Skeletal muscle cell (primary cell): ENCODE measurements around the gene TMTC2.

Experiments
- DNase-seq: peaks from one replicate; pipeline ENCODE4 v3.0.0-alpha.2; 2010; ENCODE audit warnings: low read depth
- H3K4me3 ChIP-seq: 2 replicates; pipeline ENCODE4 v1.5.1; 2011; ENCODE audit warnings: low read depth, mild to moderate bottlenecking, control low read depth, low read length, moderate library complexity

The TMTC2 gene

DNA sequence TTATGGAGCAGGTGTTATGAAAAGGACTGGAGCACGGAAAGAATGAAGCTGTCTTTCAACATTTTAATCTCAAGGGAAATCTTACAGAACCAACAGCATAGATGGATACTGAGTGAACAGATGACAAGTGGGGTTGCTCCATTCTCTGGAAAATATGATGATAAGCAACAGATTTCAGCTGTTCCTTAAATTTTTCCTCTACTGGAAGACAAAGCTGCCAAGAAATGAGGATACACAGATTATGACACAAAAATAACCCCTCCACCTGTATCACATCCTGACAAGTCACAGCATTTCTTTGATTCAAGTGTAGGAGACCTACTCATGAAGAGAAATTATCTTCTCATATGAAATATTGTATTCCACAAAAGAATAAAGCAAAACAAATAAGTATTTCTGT is 13.0 kb upstream of the TMTC2 start:
- DNase-seq = no peak
- no peak overlapping the region for H3K4me3 ChIP-seq

DNA sequence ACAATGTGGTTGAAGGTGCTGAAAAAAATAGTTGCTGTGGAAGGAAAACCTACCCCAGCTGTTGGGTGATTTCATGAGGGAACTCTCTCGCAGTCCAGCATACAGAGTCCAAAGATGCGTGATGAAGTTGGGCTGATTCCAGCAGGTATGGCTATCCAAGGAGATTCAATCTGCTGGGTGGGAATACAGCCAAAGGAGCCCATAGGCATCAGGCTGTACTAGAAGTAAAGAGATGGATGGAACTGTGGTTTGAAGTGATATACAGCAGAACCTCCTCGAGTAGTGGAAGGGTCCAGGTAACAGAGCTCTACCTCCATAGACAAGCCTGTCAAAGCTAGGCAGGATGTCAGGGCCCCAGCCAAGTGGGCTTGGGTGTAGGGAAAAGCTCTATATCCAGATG is 11.5 kb upstream of the TMTC2 start:
- no peak for DNase-seq
- no peak overlapping the region for H3K4me3 ChIP-seq

DNA sequence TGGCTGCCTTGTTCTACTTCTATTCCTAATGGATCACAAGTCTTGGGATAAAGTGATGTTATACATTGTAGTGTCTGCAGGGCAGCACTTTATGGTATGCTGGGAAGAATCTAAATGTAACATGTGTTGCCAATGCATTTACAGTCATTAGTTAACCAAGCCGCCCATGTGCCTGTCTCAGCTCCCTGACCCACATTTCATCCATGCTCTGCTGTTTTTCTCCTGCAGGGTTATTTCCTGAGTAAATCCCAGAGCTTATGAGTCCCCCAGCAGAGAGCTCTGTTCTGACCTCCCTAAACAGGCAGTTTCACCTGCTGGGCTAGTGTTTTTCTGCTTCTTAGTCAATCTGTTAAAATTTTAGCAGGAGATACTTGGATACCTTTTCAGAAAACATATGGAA is 4.4 kb upstream of the TMTC2 start:
- no peak for DNase-seq

DNA sequence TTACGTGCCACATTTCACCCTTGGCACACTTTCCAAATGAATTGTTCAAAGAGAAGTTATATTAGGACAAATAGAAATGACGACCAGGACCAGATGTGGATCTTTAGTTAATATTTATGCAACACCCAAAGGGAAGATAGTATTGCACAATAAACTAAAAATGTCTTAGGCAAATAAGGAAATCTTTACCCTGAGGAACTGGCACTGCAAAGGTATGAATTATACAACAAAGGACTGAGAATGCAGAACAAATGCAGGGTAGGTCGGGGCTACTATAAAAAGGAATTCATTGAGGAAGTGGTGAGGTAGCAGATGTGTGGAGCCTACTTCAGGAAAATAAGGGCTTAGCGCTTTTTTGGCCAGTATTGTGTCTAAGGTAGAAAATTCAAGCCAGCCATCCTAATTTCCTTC is 3.9 kb upstream of the TMTC2 start:
- no peak overlapping the region for H3K4me3 ChIP-seq
- DNase-seq = no peak

More for the DNA sequence above, 4.4 kb upstream of the TMTC2 start:
- H3K4me3 ChIP-seq = no peak overlapping the region

DNA sequence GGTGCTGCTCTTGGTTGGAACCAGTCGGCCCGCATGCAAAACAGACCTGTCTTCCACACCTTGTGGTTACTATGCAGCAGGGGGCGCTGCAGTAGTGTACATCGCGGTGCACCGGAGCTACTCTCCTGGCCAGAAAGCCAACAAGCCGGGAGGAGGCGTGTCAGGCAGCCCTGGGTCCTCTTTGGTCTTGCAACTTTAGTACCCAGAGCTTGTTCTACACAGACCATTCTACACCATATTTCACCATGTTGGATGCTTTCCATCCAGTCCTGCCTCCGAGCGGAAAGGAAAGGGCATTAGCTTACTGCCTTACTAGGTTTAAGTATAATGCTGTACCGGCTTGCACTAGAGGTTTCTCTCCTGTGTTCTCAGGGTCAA is 927 bp upstream of the TMTC2 start:
- H3K4me3 ChIP-seq = peak overlapping the region; percentile 92

DNA sequence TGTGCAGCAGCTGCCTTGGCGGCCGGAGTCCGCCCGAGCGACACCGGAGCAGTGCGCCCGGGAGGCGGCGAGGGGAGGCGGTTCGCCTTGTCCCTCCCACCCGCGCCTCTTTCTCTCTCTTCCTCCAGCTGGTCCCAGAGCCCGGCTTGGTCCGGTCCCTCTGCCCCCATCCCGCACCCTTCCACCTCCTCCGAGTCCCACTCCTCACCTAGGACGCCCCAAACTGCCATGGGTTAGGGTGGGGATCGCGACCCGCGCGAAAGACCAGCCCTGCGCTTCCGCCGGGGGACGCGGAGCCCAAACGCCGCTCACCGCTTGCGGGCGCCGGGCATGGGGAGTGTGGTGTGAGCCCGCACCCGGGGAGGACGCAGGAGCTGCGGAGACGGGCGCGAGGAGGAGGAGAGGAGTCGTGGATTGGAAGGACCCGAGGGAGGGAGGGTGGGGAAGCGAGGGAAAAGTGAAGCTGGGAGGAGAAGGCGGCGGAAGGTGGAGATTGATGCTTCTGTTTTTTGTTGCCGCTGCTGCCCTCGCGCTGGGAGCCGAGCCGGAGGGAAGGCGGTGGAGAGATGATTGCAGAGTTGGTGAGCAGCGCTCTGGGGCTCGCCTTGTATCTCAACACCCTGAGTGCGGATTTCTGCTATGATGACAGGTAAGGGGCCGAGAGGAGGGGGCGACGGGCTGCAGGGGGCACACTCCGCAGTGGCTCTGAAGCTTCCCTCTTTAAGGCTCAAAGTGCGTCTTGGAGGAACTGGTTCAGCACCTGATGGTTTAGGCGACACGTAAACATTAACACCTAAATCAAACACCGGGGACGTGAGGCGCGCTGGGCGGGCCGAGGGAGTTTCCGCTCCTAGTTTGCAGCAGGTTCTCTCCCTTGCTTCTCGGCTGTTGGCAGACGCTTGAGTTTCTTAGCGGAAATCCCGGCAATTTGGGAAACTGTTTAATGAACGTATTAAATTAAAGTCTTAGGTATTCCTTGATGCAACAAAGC is 610 bp downstream of the TMTC2 start:
- peak overlapping the region; percentile 92 for H3K4me3 ChIP-seq
- DNase-seq = no peak

More for the DNA sequence above, 927 bp upstream of the TMTC2 start:
- DNase-seq = peak; percentile 73

DNA sequence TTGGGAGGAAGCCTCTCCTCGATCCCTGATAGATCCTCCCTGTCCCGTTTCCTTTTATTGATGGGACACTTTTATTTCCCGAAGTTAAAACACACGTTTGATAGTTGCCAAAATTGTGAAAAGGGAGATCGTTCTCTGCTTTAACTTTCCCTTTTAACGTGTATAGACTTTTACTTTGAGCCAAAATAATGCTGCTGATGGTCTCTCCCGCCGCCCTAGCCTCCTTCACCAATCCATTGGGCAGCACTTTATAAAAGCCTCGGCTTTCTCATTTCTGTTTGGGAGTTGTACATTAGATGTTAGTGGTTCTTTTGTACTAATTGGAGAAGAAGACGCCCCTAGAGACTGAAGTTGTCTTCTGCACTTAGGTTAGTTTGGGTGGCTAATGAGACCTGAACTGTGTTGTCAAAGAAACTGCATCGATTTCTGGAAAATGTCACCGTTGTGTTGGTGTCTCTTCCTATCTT is 1.4 kb downstream of the TMTC2 start:
- DNase-seq = no peak
- peak overlapping the region; percentile 92 for H3K4me3 ChIP-seq

DNA sequence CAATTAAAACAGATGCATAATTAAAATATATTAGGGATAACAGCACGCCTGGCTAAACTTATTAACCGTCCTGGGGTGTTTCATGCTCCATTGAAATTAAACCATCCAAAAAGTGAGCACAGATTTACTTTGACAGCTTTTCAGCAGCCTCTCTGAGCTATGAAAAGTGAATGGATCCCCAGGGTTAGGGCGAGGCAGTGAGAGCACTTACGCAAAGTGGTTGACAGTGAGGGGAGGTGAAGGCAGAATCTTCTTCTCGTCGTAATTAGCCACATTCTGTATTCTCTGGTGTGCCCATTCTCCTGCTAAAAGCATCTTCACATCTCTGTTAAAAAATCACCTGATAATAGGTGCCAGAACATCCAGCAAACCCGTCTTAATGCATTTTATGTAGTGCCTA is 1.9 kb downstream of the TMTC2 start:
- no peak overlapping the region for H3K4me3 ChIP-seq
- no peak for DNase-seq

DNA sequence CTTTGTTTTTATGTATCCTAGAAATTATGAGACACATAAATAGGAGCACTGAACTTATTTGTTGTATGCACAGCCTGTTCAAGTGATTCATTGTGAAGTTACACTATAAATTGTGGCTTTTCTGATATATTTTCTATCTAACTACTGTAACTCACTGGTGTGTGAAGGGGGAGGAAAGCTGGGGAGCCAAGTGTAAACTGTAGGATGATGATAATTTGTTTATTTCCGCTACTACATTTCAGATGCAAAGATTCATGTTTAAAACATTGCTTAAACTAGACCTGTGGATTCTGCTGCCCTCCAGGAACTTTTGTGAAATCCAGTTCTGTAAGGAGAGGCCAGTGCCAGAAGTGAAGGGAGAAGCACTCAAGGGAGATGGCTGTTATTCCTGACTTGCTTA is 3.3 kb downstream of the TMTC2 start:
- no peak for DNase-seq
- no peak overlapping the region for H3K4me3 ChIP-seq

DNA sequence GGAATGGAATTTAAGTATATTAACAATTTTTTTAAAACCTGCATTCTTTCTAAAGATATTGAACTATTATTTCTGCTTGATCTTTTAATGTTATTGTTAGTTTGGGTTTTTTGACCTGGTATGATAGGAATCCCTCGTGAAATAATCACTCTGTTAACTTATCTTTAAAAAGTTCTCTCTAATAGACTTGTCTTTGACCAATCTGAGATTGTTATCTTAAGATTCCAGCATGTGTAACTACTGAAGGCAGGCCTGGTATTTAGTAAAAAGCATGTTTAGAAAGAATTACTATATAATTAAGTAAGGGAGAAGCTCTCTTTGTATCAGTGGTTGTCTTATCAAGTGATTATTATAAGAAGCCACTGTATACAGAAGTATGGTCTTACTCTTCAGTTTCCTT is 4.8 kb downstream of the TMTC2 start:
- no peak overlapping the region for H3K4me3 ChIP-seq
- no peak for DNase-seq

DNA sequence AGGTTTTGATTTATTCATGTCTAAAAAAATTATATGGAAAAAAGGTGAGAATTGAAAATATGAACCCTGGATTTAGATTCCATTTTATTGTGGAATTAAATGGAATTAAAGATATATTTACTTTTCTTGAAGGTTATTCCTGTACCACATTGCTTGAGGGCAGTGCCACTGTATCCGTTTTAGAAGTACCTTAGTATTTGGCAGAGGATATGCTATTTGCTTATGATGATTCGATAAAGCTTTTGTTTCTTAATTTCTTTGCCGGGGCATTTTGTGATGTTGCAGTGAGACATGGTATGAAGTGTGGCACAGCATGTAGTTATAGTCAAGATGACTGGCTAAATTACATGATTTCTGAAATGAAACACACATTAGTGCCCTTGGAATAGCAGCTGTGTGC is 7.6 kb downstream of the TMTC2 start:
- no peak for DNase-seq
- no peak overlapping the region for H3K4me3 ChIP-seq

DNA sequence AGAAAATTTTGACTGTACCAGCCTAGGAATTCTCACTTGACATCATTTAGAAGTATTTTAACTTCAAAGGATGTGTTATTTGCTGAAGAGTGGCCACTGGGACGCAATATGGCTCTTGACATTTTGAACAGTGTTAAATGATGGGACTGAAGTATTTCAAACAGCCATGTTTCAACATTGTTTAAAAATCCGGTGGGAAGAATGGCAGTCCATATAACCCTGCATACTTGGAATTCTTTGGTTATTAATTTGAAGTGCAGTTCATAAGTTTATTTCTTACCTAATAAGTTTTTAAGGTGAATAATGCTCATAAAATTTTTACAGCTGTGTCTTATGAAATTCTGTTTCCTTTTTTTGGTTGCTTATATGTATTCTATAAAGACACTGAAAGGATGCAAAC is 8.3 kb downstream of the TMTC2 start:
- no peak overlapping the region for H3K4me3 ChIP-seq
- DNase-seq = no peak

DNA sequence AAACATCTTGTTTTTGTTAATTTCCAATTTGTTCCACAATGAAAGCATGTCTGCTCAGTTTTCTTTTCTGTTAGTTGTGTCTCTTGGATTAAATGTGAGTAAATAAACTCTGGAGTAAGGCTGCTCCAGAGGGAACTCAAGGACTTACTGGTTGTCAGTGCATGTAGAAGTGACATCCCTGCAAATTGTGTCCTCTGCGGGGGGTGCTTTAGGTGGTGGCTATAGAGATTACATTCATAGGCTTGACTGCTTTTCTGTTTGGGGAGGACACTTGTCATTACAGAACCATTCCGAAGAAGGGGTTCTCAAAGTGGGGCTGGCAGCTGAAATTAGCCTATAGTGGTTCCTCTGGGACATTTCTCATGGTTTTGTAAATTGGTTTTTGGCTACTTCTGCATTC is 8.8 kb downstream of the TMTC2 start:
- no peak for DNase-seq
- H3K4me3 ChIP-seq = no peak overlapping the region

DNA sequence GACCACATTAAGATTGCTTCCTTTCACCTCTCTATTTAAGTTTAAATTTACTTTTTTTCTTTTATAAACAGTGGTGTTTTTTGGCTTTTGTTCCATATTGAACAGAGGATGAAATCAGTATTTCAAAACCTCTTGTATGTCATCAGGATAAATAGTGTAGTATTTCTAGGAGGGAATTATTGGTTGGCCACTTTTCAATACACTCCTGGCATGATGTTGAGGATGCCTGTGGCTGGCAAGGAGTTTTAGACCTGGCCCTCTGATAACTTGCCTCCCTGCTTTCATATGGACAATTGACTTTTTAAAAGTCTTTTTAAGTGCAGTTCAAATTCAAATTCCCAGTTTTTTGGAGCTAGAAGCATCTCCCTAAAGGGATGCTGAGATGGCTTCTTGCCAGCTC is 9.8 kb downstream of the TMTC2 start:
- DNase-seq = no peak
- no peak overlapping the region for H3K4me3 ChIP-seq

DNA sequence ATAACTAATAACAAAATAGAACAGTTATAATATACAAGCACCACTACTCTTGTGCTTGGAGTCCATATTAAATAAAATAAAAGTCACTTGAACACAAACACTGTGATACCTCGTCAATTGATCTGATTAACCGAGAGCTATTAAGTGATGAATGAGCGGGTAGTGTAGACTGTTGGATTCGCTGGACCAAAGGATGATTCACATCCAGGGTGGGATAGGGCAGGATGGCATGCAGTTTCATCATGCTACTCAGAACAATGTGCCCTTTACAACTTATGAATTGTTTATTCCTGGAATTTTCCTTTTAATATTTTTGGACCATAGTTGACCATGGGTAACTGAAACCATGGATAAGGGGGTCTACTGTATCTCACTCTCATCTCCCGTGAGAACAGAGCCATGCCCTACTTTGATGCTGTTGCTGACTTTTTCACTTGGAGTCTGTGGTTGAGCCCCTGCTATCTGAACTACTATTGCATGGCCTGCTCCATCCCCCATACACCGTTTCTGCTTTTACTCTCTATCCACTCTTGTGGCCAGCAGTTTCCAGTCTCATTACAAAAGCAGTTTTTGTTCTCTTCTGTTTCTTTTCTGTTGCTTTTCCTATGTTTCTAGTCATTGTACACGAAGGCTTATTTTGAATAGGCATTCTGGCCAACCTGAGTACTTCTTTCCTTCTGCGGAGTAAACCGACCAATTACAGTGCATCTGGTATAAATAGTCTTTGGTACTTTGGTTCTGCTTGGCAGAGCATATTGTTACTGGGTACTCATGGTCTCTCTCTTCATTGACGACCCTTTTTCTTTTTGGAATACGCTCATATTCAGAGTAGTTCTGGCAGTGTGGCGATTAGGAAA is 12.2 kb downstream of the TMTC2 start:
- no peak overlapping the region for H3K4me3 ChIP-seq
- DNase-seq = no peak

DNA sequence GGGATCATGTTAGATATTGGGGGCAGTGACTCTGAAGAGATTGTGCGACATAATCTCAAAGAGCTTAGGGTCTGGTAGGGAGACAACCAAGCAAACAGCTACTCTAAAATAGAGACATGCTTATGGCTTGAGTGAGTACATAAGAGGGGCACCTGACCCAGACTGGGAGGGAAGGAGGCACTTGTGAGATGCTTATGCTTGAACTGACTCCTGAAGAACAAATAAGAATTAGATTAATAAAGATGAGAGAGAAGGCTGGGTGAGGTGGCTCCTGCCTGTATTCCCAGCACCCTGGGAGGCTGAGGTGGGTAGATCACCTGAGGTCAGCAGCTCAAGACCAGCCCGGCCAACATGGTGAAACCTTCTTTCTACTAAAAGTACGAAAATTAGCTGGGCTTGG is 19.1 kb downstream of the TMTC2 start:
- H3K4me3 ChIP-seq = no peak overlapping the region
- no peak for DNase-seq

DNA sequence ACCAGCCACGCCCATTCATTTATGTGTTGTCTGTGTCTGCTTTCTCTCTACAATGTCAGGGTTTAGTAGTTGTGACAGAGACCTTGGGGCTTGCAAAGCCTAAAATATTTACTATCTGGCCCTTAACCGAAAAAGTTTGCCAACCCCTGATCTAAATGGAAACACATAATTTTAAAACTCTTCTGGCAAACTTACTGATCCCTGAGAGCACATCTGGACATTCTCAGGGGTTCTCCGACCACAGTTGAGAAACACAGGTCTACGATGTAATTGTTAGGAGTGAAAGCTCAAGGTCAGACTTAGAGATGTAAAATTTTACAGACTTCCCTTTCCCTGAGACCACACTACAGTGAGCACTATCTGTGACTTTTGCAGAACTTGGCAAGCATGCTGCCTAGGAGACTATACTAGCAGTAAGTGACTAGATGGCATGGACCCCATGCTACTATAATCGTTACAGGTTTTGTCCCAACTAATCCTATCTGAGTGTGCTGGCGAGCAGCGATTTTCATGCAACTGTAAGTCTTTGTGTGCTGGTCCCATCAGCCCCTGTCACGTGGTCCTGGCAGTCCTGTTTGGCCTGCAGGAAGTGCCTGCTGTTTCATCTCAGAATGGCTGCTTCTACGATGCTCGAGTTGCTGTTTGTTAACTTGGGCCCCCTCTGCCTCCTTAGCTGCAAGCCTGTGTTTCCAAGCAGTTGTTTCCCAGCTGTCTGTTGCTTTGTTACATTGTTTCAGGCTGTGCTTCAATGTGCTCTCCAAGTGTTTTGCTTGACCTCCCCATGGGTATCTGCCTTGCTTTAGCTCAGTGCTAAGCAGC is 21.6 kb downstream of the TMTC2 start:
- no peak for DNase-seq
- H3K4me3 ChIP-seq = no peak overlapping the region

DNA sequence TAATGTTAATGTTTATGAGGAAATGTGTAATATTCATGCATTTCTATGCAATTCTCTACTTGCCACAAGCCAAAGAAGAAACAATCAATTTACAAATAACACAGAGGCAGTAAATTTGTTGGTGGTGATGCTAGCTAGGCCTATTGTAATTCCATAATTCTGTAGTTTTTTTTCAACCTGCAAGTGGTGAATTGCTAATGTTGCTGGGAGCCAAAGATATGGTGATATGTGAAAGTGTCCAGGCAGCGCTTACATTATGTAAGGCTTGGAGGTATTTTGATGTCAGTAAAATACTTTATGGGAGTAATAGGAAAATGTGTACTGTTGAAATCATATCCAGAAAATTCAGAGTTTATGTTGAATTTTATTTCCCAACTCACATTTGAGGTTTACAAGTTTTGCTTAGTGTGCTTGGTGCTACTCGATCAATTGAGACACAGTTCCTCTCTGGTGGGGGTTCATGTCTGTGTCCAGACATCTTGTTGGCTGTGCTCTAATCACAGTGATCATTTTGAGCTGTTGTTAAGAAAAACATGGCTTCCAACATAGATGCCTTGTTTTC is 23.2 kb downstream of the TMTC2 start:
- no peak overlapping the region for H3K4me3 ChIP-seq
- no peak for DNase-seq

DNA sequence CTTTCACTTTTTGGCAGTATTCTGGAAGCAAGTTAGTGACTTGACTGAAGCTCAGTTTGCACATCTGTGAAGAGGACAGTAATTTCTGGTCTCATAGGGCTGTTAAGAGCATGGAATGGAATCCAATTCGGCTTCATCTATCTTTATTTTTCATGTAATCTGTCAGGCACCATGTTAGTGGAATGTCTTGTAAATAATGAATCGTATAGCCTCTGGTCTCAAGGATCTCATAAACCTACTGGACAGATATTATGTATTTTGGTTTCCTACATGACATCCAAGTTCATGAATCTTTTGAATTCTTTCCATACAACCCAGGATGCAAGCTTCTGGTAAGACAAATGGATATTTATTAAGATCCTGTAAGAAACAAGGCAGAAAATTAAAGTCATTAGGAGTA is 24.0 kb downstream of the TMTC2 start:
- no peak overlapping the region for H3K4me3 ChIP-seq
- DNase-seq = no peak
